GM12891 (cell line): ENCODE measurements around the gene MCU.
"Not testable (repeated sequence)": the region's sequence is repeated elsewhere in the genome, so short reads cannot be mapped to it uniquely, and the experiment has no call there.

Experiments
- DNase-seq: peaks from one replicate; pipeline ENCODE4 v3.0.0; 2011; ENCODE audit warnings: low spot score; ENCODE audit not compliant: insufficient read length
- FAIRE-seq: peaks from 2 replicates; lab custom pipeline; 2011; peaks lifted over from hg19 to GRCh38; lab: Jason Lieb, UNC
- PAX5 ChIP-seq: IDR thresholded peaks from 2 replicates; pipeline ENCODE4 v1.6.1; 2011; ENCODE audit warnings: low read length, moderate library complexity, mild to moderate bottlenecking; ENCODE audit not compliant: insufficient read depth, severe bottlenecking
- POLR2A ChIP-seq: IDR thresholded peaks from 2 replicates; pipeline ENCODE4 v1.6.1; 2011; ENCODE audit warnings: low read depth, low read length, control low read depth
- POLR2AphosphoS5 ChIP-seq: IDR thresholded peaks from 2 replicates; pipeline ENCODE4 v1.6.1; 2011; ENCODE audit warnings: low read depth, low read length, control low read depth
- POU2F2 ChIP-seq: IDR thresholded peaks from 2 replicates; pipeline ENCODE4 v1.6.1; 2011; ENCODE audit warnings: low read depth, mild to moderate bottlenecking, control low read depth, low read length, moderate library complexity
- SPI1 ChIP-seq: IDR thresholded peaks from 2 replicates; pipeline ENCODE4 v1.6.1; 2011; ENCODE audit warnings: low read depth, low read length, control low read depth
- TAF1 ChIP-seq: IDR thresholded peaks from 2 replicates; pipeline ENCODE4 v1.6.1; 2011; ENCODE audit warnings: low read depth, low read length, control low read depth

The MCU gene

GRCh38 chr10:72659694-72660093, 32.2 kb upstream of the MCU start:
- no peak for DNase-seq
- TF ChIP-seq POU2F2 (no peak), TAF1 (no peak), SPI1 (no peak), POLR2AphosphoS5 (no peak), PAX5 (no peak), POLR2A (no peak)
- no peak for FAIRE-seq

- DNase-seq (no peak), FAIRE-seq (no peak)
- TF ChIP-seq TAF1 (no peak), PAX5 (no peak), SPI1 (no peak), POLR2A (no peak), POLR2AphosphoS5 (no peak), POU2F2 (no peak)
Measured at GRCh38 chr10:72660220-72660619, 31.7 kb upstream of the MCU start.

GRCh38 chr10:72661431-72661830, 30.5 kb upstream of the MCU start:
- no peak for TF ChIP-seq POLR2AphosphoS5
- no peak for TF ChIP-seq TAF1
- TF ChIP-seq POLR2A: no peak
- TF ChIP-seq PAX5: no peak
- TF ChIP-seq SPI1: no peak
- TF ChIP-seq POU2F2: no peak
- DNase-seq (no peak), FAIRE-seq (no peak)

- DNase-seq (no peak), FAIRE-seq (no peak)
- TF ChIP-seq TAF1 (no peak), PAX5 (no peak), POLR2A (no peak), POLR2AphosphoS5 (no peak), SPI1 (no peak), POU2F2 (no peak)
Measured at GRCh38 chr10:72663971-72664370, 28.0 kb upstream of the MCU start.

GRCh38 chr10:72665925-72666324, 26.0 kb upstream of the MCU start:
- no peak for TF ChIP-seq TAF1
- no peak for TF ChIP-seq POU2F2
- no peak for TF ChIP-seq POLR2AphosphoS5
- DNase-seq (no peak), FAIRE-seq (no peak)

GRCh38 chr10:72667207-72667864, 24.6 kb upstream of the MCU start:
- no peak for TF ChIP-seq POU2F2
- TF ChIP-seq POLR2AphosphoS5: no peak
- TF ChIP-seq POLR2A: no peak
- no peak for TF ChIP-seq PAX5
- TF ChIP-seq TAF1: no peak
- TF ChIP-seq SPI1: no peak
- FAIRE-seq: no peak
- no peak for DNase-seq

- TF ChIP-seq POLR2A (no peak), TAF1 (no peak), PAX5 (no peak), POLR2AphosphoS5 (no peak), SPI1 (no peak), POU2F2 (no peak)
- DNase-seq: no peak
- FAIRE-seq: no peak
Measured at GRCh38 chr10:72673280-72673679, 18.7 kb upstream of the MCU start.

GRCh38 chr10:72674174-72674573, 17.8 kb upstream of the MCU start:
- not testable (repeated sequence) for DNase-seq, FAIRE-seq

- FAIRE-seq: no peak
- no peak for DNase-seq
- TF ChIP-seq TAF1: no peak
- TF ChIP-seq POLR2AphosphoS5: no peak
- no peak for TF ChIP-seq POU2F2
- TF ChIP-seq PAX5: no peak
- TF ChIP-seq POLR2A: no peak
Measured at GRCh38 chr10:72679838-72680241, 12.1 kb upstream of the MCU start.

GRCh38 chr10:72682638-72683037, 9.3 kb upstream of the MCU start:
- DNase-seq (no peak), FAIRE-seq (no peak)
- TF ChIP-seq SPI1 (no peak), POLR2A (no peak), PAX5 (no peak), POLR2AphosphoS5 (no peak), POU2F2 (no peak), TAF1 (no peak)

- TF ChIP-seq POLR2AphosphoS5 (no peak), SPI1 (no peak), POU2F2 (no peak), PAX5 (no peak), POLR2A (no peak), TAF1 (no peak)
- no peak for DNase-seq
- FAIRE-seq: peak; percentile 85
Measured at GRCh38 chr10:72685264-72685921, 6.5 kb upstream of the MCU start.

- FAIRE-seq, DNase-seq: not testable (repeated sequence)
Measured at GRCh38 chr10:72686430-72686829, 5.5 kb upstream of the MCU start.
